Measurements from ENCODE around the gene SERGEF.
A peak's percentile ranks its signal among the peaks of the same experiment; 100 is the strongest.

The SERGEF gene

DNA sequence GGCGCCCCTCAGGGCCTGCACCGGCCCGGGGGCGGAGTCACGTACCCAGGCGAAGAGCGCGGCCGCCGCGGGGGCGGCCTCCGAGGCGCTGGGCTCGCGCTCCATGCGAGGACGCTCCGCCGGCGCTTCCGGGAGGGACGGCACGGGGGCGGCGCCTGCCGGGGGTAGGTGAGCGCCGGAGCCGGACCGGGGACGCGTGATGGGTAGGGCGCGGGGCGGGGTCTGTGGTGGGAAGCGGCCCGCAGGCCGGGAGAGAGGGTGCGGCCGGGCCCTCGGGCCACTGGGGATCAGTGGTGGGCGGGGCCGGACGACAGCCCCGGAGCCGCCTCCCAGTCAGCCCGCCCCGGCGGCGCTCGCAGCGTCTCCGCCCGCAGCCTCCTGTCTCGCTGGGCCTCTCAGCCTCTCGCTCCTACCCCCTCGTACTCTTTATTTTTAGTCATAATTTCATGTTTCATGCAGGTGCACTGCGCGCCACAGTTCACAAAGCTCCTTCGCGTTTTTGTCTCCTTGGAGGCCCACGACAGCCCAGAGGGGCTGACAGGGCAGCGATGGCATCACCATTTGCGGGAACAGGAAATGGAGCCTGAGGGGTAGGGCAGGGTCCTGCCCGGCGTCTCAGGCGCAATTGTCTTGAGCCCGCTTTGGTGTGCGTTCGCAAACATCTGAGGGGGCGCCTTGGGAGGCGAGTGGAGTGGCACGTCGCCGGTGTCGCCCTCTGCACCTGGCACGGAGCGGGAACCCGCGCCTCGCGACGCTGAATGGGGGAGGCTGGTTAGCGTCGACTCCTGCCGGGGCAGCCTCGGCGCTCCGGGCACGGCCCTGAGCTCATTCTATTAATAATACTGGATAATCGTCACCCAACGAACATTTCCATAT is at the start of gene SERGEF:
Gene SERGEF, minus strand, starts transcription at position 142 of the 876 bp plus-strand sequence. Its CDS starts 37 bp downstream, at position 105.
- DNase-seq: peak; percentile 95

DNA sequence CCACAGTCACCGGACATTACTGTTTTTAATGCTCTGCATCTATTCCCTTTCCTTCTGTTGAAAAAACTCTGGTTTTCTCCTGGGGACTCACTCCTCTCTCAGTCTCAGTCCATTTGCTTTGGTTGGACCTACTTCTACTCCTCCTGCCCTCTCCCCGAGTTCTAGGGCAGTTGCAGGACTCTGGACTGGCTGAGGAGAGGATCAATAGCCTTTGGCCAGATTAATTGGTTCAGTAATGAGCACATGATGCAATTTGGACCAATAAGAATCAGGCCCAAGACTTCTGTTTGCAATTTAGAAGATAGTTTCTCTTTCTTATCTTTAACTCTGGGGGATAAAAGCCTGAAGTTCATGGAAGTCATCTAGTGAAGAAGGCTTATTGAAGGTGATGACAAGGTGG is 48.5 kb upstream of the SERGEF start:
- DNase-seq: no peak

DNA sequence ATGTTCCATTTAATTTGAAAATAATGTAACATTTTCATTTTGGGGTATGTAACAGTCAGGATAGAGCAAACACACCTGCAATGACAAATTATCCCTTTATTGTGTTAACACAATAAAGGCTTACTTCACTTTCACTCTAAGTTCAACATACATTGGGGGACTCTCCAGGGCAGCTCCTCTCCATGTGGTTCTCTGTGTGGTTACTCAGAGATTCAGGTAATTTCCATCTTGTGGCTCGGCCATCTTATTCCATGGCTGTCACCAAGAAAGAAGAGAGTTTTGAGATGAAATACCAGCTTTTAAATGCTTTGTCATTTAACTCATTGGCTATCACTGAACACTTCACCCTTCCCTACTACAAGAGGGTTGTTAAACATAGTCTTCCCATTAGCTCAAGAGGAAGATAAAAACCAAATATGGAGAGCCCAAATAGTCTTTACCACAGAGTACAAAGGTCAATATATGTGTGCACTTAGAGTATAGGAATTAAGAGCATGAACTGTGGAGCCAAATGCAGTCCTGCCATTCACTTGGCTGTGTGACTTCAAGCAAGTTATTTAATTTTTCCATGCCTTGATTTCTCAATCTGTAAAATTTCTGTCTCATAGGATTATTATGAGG is 43.8 kb upstream of the SERGEF start:
- DNase-seq: no peak

DNA sequence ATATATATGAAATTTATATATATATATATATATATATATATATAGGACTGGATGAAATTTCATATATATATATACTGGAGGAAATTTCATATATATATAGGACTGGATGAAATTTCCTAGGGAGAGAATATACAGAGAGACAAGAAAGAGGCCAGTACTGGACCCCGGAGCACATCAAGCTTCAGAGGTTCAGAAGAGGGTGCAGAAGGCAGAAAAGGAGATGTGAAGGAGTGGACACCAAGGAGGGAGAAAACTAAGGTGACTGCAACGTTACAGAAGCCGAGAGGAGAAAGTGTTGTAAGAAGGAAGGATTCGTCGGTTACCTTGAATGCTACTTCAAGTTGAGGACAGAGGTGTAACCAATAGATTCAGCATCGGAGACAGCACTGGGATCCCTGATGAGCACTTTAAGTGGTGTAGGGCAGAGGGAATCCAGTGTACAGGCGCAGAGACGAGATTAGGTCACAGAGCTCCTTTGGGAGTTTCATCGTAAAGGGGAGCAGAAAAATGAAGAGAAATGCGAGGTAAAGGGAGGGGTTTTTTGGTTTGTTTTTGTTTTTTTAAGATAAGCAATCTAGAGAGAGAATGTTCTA is 41.8 kb upstream of the SERGEF start:
- DNase-seq: no peak

DNA sequence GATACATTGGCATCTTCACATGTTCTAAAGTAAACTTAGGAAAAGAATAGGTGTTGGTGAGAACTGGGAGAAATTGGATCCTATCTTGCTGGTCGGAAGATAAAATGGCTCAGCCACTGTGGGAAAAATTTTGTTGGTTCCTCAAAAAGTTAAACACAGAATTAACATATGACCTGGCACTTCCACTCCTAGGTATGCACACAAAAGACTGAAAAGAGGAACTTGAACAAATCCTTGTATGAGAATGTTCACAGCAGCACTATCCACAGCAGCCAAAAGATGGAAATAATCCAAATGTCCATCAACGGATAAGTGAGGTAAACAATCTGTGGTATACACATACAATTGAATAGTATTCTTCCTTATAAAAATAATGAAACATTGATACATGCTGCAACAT is 38.0 kb upstream of the SERGEF start:
- no peak for DNase-seq

DNA sequence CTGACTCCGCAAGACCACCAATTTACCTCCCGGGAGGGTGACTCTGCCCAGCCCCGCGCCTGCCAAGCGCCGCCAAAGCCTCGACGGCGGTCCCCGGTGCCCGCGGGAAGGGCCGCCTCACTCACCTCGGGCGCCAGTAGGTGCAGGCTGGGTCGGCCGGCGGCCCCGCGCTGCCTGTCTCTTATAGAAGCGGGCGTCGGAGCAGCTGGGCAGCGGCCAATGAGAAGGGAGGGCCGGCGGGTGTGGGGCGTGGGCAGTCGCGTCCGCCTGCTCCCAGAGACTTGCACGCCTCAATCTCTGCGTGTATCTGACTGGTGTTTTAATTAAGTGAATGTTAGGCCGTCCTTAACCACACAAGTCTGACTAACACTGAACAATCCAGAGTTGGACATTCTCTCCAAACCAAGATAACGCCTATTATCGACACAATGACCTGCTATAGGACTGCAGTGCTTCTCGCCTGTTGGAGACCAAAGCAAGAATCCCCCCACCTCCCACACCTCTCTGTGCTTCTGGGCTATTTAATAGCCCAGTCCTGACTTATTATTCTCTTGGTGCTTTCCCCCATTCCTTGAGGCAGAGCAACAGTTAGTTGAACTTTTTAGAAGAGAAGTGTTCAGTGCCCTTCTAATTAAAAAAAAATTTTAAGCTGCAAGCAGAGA is 33.4 kb upstream of the SERGEF start, which contains the start of gene TPH1:
Gene TPH1, minus strand, starts transcription at position 154 of the 662 bp plus-strand sequence. CDS start 5,507 bp downstream, outside the sequence.
- DNase-seq: no peak

DNA sequence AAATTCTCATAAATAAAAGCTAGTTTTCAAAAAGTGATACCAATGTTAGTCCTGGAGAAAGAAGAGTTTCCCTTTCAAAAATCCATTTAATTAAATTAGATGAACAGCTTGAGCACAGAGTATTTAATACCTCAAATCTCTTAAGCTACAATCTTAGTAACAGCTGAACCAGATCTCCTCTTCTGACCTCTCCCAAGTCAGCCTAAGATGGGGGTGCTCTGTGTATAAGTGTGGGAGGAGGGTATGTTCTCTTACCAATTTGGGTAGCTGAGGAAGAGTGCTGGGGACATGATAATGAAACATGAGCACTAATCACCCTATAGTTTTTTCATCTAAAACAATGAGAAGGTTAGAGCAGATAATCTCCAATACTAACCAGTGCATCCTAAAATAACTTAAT is 23.6 kb upstream of the SERGEF start:
- no peak for DNase-seq

DNA sequence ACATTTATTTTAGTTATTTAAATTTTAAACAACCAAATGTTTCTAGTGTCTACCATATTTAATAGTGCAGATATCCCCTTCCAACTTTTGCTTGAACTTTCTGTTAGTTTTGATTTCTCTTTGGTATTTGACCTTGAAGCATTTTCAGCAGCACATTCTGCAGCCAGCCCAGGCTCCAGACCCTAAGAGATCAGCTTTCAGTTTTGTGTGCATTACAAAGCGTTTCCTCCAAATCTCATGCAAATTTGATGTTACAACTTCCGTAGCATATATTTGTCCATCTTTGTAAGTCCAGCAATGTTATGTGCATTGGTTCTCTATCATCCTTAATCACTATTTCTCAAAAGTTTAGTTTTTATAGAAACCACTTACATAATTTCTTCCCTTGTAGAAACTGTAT is 14.6 kb upstream of the SERGEF start:
- no peak for DNase-seq

DNA sequence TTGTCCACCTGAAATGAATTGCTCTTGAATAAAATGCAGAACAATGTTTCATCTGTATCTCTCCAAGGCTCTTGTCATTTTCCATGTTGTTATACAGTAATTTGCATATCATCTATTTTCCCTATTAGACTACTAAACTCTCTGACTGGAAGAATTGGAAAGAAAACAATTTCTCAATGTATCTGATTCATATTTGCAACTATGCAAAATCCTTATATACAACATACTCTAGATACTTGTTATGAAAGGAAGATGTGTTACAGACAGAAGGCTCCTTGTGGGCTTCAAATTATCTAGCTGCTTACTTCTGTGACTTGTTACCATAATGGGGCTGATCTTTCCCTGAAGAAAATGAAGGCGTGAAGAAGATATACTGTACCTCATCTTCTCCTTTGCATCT is 9.6 kb upstream of the SERGEF start:
- no peak for DNase-seq

DNA sequence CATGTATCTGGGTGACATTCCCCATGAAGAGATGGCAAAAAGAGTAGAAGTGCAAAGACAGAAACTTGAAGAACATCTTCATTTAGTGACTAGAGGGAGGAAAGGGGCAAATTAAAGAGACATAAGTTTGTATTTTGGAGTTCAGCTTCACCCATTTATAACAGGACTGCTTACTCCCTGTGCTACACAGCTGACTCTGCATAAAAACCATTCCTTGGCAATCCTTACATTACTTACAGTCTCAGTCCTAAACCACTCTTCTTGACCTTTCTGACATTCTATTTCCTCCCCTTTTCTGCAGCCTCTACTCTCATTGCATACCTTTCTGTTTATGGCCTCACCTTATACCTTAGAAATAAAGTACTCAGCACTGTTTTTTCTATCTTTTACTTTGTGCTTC is 6.8 kb upstream of the SERGEF start:
- no peak for DNase-seq

DNA sequence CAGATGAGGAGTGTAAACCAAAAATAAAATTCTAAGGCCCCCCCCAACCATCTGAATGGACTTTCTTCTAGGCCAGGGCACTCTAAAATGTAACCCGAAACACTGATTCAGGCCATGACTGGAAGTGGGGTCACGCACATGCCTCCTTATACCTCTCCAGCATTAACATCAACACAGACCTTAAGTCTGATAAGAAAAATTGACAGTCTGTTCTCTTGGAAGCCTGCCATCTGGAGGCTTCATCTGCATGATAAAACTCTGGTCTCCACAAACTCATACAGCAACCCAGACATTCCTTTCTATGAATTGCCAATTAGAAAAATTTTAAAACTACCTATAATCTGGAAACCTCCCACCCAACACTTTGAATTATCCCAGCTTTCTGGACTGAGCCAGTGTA is 3.9 kb upstream of the SERGEF start:
- DNase-seq: no peak

DNA sequence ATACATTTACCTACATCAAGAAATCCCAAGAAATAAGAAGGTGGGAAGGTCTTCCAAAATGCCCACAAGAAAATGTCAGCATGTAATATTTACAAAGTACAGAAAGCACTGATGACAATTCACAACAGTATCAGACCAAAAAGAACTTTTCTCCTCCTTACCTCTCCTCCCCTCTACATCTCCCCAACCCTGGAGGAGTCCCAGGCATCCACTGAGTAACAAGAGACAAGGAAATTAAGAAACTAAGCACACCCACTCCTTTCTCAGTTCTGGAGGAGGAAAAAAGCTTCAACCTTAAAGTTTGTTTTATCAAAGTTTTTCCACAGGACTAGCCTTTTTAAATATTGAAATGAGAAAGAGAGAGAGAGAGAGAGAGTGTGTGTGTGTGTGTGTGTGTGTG is 2.0 kb upstream of the SERGEF start:
- DNase-seq: no peak

DNA sequence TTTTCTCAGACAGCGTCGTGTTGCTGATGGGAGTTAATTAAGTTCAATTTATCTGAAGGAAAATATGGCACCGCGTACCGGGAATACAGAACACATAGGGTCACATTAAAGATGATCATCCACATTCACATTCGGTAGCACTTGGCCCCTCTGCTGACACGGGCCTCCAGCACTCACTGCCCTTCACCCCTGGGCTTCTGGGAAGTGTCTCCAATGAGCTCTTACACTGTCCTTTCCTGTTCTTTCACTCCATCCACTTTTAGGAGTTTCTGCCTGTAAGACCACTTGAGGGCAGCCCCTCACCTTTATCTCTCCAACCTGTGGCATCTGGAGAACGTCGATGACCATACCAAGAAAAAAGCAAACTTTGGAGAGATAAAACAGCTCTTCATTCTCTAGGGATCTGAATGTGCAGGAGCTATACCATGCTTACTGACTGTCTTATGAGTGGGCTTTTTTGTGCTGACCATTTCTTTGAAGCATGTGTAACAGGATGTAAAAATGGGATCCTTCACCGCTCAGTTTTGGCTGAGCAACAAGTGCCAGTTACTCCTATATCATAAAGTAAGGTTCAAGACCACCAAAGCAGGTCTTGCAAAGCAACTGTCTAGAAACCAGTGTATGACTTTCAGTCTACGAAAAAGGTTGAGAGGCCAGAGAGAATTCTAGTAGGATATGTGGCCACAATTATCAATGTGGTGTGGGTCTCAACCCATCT is 1.1 kb upstream of the SERGEF start:
- no peak for DNase-seq

DNA sequence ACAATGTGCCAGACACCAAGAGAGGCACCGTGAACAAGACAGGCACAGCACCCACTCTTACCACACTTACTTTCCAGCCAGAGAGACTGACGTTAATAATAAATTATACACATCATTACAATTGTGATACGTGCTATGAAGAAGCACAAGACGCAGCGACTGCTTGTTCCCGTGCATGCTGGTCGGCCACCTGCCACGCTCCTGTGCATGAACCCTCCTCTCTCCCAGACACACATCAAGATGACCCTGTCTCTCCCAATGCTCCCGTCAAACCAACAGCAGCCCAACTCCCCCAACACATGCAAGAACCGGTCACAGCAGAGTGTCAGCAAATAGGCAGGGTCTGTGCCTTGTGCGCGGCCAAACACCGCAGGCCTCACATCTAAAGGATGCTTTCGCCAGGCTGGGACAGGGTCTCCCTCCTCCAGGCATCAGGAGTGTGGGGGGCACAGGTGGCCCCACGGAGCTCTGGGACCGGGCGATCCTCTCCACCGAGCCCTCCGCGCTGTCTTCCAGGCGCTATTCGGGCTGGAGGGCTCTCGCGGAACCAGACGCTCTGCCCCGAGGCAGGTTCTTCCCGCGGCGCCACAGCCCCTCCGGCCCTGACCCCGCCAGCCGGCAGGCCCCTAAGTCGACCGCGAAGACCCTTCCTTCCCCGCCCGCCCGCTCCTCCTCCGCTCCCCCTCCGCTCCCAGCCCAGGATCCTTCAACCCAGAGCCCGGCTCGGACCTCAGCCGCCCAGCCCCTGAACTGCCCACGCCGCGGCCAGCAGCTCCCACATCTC is 533 bp downstream of the SERGEF start:
- DNase-seq: peak in 1 of 2 donors; percentile 3

DNA sequence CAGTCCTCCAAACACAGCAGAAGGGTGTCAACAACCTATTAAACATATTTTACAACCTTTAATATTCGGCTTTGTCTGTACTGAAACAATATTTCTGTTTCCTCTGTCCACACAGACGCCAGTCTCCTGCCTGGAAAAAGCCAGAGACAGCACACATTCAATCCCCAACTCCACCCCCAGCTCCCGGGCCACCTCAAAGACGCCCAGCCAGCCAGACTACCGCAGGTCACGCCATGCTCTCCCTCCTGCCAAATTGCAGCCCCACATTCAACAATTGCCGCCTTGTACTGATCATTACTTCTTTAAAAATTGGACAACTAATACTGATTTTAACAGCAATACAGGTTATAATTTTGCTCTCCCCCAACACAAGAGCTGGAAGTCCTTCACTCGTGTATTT is 1.2 kb downstream of the SERGEF start:
- DNase-seq: no peak

DNA sequence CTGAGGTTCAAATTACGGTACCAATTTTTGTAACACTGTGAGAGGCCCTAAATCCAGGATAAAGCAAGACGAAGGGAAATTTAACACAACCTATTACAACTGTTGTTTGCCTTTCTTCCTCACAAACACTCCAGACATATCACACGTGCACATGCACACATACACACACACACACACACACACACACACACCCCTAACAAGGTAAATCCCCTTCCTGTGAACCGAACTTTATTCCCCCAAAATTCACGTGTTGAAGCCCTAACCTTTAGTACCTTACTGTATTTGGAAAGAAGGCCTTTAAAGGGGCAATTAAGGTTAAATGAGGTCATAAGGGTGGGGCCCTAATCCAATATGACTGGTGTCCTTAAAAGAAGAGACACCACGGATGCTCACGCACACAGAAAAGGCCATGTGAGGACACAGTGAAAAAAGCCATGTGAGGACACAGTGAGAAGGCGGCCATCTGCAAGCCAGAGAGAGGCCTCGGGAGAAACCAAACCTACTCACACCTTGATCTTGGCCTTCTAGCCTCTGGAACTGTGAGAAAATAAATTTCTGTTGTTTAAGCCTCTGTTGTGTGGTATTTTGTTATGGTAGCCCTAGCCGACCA is 1.8 kb downstream of the SERGEF start:
- no peak for DNase-seq

DNA sequence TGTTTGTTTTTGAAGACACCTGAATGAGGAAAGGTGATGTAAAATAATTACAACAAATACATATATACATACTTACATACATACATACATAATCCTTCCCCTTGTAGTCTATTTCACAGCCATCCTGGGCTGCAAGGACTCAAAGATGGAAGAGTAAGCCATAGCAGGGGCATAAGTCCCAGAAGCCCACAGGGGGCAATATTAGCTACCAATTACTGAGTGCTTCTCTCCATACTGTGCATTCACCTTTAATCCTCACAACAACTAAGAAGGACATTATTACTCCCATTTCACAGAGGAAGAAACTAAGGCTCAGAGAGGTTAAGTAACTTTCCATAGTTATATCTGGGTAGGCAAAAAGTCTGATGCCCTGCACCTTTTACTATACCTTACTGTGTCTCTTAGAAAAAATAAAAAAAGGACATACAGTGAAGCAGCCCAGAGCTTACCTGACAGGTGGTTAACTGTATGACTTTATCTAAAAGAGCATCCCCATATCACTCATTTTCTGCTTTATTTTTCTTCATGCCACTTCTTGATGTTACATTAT is 2.7 kb downstream of the SERGEF start:
- peak in 1 of 2 donors; percentile 34 for DNase-seq

DNA sequence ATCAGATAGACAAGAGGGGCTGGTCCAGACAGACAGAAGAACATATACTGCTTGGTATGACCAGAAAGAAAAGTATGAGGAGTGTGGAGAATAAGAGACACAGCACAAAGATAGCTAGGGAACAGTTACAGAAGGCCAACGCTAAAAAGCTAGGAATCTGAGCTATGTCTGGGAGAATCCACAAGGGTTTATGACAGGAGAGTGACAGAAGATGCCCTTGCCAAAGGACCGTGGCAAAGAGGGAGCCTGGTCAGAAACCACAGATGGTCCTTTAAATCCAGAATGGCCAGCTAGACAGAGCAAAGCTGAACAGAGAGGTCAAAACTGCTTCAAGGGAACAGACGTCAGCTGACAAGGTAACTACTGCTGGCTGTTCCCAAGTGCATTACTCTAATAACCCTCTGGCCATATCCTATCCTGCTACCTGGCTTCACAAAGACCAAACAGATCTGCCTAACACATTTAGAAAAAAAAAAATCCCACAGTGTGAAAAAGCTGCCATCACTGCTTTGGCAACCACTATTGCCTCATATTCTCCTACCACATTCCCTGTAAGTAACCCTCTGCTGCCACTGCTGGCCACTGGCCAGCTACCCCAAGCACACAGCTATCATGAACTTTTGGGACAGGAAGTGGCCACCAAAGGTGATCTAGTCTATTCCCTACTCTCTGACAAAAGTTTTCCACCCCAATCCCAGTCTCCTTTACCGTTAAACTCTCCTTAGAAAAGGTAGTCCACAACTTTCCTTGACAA is 7.3 kb downstream of the SERGEF start:
- no peak for DNase-seq

DNA sequence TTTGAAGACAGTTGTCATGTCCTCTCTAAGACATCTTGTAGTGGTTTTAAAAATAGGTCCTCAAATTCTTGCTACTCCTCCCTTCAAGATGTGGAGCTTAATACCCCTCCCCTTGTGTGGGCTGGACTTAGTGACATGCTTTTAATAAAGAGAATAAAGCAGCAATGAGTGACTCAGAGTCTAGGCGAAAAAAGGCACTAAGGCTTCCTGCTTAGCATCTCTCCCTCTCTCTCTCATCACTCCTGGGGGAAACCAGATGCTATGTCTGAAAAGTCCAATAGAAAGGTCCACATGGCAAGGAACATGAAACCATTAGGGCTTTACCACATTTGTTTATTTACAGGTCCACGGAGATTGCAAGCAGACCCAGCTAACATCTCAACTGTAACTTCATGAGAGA is 11.7 kb downstream of the SERGEF start:
- no peak for DNase-seq

DNA sequence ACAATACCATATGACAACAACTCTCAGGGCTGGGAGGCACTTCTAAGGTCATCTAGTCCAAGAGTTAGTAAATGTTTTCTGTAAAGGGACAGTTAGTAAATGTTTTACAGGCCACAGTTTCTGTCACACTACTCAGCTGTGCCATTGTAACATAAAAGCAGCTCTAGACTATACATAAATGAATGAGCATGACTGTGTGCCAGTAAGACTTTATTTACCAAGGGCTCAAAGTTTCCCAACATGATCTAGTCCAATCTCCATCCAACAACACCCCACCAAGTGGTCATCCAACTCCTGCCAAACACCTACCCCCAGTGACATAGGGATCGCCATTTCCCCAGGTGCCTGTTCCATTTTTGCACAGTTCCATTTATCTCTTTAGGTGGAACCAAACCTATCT is 12.1 kb downstream of the SERGEF start:
- no peak for DNase-seq

Data from CD4-positive, alpha-beta T cell treated with Interleukin-1 beta for 1 hour (primary cell).